Measurements from ENCODE around the gene IL1RAP. TPM values are rescaled to one million over a fixed set of nuclear protein-coding genes. Genes with fewer than 3 reads are reported as not detected.

The IL1RAP gene
- total and polyA plus RNA-seq, 2 experiments from 2014 or later, result 3.6 to 5.0 TPM

DNA sequence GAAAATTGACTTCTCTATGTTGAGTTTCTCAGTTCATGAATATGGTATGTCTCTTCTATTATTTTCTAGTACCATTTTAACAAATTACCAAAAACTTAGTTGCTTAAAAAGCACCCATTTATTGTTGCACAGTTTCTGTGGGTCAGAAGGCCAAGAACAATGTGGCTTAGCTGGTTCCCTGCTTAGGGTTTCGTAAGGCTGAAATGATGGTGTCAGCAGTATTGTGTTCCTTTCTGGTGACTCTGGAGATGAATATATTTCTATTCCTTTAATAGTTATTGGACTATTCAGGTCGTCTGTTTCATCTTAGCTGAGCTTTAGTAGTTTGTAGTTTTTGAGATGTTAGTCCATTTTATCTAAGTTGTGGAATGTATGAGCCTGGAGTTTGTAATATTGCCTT lies 44.9 kb downstream of the IL1RAP start (continued):
- TF ChIP-seq, protein P1, sequence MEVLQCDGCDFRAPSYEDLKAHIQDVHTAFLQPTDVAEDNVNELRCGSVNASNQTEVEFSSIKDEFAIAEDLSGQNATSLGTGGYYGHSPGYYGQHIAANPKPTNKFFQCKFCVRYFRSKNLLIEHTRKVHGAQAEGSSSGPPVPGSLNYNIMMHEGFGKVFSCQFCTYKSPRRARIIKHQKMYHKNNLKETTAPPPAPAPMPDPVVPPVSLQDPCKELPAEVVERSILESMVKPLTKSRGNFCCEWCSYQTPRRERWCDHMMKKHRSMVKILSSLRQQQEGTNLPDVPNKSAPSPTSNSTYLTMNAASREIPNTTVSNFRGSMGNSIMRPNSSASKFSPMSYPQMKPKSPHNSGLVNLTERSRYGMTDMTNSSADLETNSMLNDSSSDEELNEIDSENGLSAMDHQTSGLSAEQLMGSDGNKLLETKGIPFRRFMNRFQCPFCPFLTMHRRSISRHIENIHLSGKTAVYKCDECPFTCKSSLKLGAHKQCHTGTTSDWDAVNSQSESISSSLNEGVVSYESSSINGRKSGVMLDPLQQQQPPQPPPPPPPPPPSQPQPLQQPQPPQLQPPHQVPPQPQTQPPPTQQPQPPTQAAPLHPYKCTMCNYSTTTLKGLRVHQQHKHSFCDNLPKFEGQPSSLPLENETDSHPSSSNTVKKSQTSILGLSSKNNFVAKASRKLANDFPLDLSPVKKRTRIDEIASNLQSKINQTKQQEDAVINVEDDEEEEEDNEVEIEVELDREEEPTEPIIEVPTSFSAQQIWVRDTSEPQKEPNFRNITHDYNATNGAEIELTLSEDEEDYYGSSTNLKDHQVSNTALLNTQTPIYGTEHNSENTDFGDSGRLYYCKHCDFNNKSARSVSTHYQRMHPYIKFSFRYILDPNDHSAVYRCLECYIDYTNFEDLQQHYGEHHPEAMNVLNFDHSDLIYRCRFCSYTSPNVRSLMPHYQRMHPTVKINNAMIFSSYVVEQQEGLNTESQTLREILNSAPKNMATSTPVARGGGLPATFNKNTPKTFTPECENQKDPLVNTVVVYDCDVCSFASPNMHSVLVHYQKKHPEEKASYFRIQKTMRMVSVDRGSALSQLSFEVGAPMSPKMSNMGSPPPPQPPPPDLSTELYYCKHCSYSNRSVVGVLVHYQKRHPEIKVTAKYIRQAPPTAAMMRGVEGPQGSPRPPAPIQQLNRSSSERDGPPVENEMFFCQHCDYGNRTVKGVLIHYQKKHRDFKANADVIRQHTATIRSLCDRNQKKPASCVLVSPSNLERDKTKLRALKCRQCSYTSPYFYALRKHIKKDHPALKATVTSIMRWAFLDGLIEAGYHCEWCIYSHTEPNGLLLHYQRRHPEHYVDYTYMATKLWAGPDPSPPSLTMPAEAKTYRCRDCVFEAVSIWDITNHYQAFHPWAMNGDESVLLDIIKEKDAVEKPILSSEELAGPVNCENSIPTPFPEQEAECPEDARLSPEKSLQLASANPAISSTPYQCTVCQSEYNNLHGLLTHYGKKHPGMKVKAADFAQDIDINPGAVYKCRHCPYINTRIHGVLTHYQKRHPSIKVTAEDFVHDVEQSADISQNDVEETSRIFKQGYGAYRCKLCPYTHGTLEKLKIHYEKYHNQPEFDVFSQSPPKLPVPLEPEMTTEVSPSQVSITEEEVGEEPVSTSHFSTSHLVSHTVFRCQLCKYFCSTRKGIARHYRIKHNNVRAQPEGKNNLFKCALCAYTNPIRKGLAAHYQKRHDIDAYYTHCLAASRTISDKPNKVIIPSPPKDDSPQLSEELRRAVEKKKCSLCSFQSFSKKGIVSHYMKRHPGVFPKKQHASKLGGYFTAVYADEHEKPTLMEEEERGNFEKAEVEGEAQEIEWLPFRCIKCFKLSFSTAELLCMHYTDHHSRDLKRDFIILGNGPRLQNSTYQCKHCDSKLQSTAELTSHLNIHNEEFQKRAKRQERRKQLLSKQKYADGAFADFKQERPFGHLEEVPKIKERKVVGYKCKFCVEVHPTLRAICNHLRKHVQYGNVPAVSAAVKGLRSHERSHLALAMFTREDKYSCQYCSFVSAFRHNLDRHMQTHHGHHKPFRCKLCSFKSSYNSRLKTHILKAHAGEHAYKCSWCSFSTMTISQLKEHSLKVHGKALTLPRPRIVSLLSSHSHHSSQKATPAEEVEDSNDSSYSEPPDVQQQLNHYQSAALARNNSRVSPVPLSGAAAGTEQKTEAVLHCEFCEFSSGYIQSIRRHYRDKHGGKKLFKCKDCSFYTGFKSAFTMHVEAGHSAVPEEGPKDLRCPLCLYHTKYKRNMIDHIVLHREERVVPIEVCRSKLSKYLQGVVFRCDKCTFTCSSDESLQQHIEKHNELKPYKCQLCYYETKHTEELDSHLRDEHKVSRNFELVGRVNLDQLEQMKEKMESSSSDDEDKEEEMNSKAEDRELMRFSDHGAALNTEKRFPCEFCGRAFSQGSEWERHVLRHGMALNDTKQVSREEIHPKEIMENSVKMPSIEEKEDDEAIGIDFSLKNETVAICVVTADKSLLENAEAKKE (CRISPR knock-in tag; IDR thresholded peaks at IDR 0.05), result no peak
- TF ChIP-seq ZNF331 (CRISPR knock-in tag; IDR thresholded peaks at IDR 0.05; ENCODE audit: low read depth) (no peak), STAT1 (IDR thresholded peaks at IDR 0.05; ENCODE audit: unreplicated experiment) (no peak), NANOG (IDR thresholded peaks at IDR 0.05; ENCODE audit: borderline replicate concordance) (no peak), JUNB (IDR thresholded peaks at IDR 0.05; ENCODE audit: unreplicated experiment) (no peak)

- no peak for ATAC-seq
- H3K36me3 ChIP-seq (ENCODE audit: insufficient read depth), result no peaks in the 10 kb centered on the region
- no peak overlapping the region for H3K27ac ChIP-seq (ENCODE audit: low read depth)
- DNase-seq (ENCODE audit: low spot score), result no peak
- Mint-ChIP-seq H3K27ac (peak overlapping the region; percentile 49; the same call in 1 of the 2 replicates), H3K4me3 (no peak overlapping the region), H3K9me3 (no peaks in the 10 kb centered on the region), H3K4me1 (peaks cover 10% of the 10 kb centered on the region), H3K27me3 (ENCODE audit: insufficient read depth, low read depth, poor library complexity) (peaks cover 2% of the 10 kb centered on the region), H3K36me3 (ENCODE audit: low read depth) (no peaks in the 10 kb centered on the region)
- H4K20me1 ChIP-seq (replicated peaks; ENCODE audit: insufficient read depth), result no peaks in the 10 kb centered on the region
- no peak overlapping the region for H3K4me2 ChIP-seq
- no peak overlapping the region for H2AFZ ChIP-seq
- H3K27me3 ChIP-seq (ENCODE audit: insufficient read depth), result no peaks in the 10 kb centered on the region
- no peak overlapping the region for H3K4me3 ChIP-seq
- no peaks in the 10 kb centered on the region for H3K79me2 ChIP-seq (replicated peaks; ENCODE audit: insufficient read depth)
- no peaks in the 10 kb centered on the region for H3K9me2 ChIP-seq (ENCODE audit: insufficient read depth)
- TF ChIP-seq JUNB (IDR thresholded peaks at IDR 0.05; ENCODE audit: unreplicated experiment), result no peak
- no peak for TF ChIP-seq EZH2phosphoT487 (IDR thresholded peaks at IDR 0.05; ENCODE audit: unreplicated experiment)
- TF ChIP-seq STAT1 (IDR thresholded peaks at IDR 0.05; ENCODE audit: unreplicated experiment), result no peak
- TF ChIP-seq EZH2 (IDR thresholded peaks at IDR 0.05; ENCODE audit: low read depth, unreplicated experiment), result no peak
- no peaks in the 10 kb centered on the region for H3F3A ChIP-seq (replicated peaks; ENCODE audit: low read depth)
- H3K4me1 ChIP-seq (ENCODE audit: insufficient read depth), result peaks cover 2% of the 10 kb centered on the region; the same call in 1 of the 2 replicates
Observed at GRCh38 chr3:190560013-190560895, 46.4 kb downstream of the IL1RAP start.
